HEK293 (cell line): ENCODE results near the gene CRIP2.

Source experiments
- KLF16 ChIP-seq: fragments of 450-650 bp; formaldehyde crosslinking; IDR thresholded peaks from 2 replicates; pipeline ENCODE4 v1.5.1; 2017; ENCODE audit warnings: missing biosample characterization, missing genetic modification characterization
- KLF8 ChIP-seq: fragments of 450-650 bp; formaldehyde crosslinking; IDR thresholded peaks from 2 replicates; pipeline ENCODE4 v1.5.1; 2016; ENCODE audit warnings: missing biosample characterization, missing genetic modification characterization
- ZNF239 ChIP-seq: fragments of 450-650 bp; formaldehyde crosslinking; IDR thresholded peaks from 2 replicates; pipeline ENCODE4 v1.5.1; 2016; ENCODE audit warnings: missing biosample characterization, missing genetic modification characterization
- TF ChIP-seq, protein P1 (sequence below): fragments of 450-650 bp; formaldehyde crosslinking; IDR thresholded peaks from 2 replicates; pipeline ENCODE4 v1.5.1; 2016; ENCODE audit warnings: missing biosample characterization, missing genetic modification characterization
- TF ChIP-seq, protein P2 (sequence below): fragments of 450-650 bp; formaldehyde crosslinking; IDR thresholded peaks from 2 replicates; pipeline ENCODE4 v1.5.1; 2016; ENCODE audit warnings: missing biosample characterization, missing genetic modification characterization
- TF ChIP-seq, protein P3 (sequence below): fragments of 450-650 bp; formaldehyde crosslinking; IDR thresholded peaks from 2 replicates; pipeline ENCODE4; 2016; ENCODE audit warnings: missing biosample characterization, missing genetic modification characterization
- TF ChIP-seq, protein P4 (sequence below): fragments of 450-650 bp; formaldehyde crosslinking; optimal IDR thresholded peaks from 2 replicates; pipeline ENCODE3; 2016; ENCODE audit warnings: missing biosample characterization, mild to moderate bottlenecking, missing genetic modification characterization

DNA sequence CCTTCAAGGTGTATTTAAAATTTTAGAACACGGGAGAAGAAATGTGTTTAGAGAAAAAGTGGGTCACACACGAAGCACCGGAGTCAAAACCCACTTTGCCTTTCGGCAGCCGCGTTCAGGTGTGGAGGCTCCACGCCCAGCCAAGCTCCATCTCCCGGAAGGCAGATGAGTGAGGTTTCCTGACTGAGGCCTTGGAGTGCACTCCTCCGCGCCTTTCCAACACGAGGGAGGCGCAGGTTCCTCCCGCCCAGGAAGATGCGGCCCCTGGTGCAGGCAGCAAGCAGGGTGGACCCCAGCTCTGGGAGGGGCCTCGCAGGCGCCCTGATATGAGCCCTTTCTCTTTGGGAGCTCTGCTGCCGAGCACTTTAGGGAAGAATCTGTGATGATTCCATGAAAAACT is 32.5 kb upstream of the CRIP2 start:
- TF ChIP-seq ZNF239 (no peak), KLF16 (no peak), KLF8 (tag by site-specific recombination) (no peak)
- TF ChIP-seq, protein P1, sequence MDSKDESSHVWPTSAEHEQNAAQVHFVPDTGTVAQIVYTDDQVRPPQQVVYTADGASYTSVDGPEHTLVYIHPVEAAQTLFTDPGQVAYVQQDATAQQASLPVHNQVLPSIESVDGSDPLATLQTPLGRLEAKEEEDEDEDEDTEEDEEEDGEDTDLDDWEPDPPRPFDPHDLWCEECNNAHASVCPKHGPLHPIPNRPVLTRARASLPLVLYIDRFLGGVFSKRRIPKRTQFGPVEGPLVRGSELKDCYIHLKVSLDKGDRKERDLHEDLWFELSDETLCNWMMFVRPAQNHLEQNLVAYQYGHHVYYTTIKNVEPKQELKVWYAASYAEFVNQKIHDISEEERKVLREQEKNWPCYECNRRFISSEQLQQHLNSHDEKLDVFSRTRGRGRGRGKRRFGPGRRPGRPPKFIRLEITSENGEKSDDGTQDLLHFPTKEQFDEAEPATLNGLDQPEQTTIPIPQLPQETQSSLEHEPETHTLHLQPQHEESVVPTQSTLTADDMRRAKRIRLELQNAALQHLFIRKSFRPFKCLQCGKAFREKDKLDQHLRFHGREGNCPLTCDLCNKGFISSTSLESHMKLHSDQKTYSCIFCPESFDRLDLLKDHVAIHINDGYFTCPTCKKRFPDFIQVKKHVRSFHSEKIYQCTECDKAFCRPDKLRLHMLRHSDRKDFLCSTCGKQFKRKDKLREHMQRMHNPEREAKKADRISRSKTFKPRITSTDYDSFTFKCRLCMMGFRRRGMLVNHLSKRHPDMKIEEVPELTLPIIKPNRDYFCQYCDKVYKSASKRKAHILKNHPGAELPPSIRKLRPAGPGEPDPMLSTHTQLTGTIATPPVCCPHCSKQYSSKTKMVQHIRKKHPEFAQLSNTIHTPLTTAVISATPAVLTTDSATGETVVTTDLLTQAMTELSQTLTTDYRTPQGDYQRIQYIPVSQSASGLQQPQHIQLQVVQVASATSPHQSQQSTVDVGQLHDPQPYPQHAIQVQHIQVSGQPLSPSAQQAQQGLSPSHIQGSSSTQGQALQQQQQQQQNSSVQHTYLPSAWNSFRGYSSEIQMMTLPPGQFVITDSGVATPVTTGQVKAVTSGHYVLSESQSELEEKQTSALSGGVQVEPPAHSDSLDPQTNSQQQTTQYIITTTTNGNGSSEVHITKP (tag by site-specific recombination): no peak
- TF ChIP-seq, protein P2, sequence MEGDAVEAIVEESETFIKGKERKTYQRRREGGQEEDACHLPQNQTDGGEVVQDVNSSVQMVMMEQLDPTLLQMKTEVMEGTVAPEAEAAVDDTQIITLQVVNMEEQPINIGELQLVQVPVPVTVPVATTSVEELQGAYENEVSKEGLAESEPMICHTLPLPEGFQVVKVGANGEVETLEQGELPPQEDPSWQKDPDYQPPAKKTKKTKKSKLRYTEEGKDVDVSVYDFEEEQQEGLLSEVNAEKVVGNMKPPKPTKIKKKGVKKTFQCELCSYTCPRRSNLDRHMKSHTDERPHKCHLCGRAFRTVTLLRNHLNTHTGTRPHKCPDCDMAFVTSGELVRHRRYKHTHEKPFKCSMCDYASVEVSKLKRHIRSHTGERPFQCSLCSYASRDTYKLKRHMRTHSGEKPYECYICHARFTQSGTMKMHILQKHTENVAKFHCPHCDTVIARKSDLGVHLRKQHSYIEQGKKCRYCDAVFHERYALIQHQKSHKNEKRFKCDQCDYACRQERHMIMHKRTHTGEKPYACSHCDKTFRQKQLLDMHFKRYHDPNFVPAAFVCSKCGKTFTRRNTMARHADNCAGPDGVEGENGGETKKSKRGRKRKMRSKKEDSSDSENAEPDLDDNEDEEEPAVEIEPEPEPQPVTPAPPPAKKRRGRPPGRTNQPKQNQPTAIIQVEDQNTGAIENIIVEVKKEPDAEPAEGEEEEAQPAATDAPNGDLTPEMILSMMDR: no peak
- TF ChIP-seq, protein P3, sequence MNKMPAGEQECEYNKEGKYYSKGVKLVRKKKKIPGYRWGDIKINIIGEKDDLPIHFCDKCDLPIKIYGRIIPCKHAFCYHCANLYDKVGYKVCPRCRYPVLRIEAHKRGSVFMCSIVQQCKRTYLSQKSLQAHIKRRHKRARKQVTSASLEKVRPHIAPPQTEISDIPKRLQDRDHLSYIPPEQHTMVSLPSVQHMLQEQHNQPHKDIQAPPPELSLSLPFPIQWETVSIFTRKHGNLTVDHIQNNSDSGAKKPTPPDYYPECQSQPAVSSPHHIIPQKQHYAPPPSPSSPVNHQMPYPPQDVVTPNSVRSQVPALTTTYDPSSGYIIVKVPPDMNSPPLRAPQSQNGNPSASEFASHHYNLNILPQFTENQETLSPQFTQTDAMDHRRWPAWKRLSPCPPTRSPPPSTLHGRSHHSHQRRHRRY: no peak
- TF ChIP-seq, protein P4, sequence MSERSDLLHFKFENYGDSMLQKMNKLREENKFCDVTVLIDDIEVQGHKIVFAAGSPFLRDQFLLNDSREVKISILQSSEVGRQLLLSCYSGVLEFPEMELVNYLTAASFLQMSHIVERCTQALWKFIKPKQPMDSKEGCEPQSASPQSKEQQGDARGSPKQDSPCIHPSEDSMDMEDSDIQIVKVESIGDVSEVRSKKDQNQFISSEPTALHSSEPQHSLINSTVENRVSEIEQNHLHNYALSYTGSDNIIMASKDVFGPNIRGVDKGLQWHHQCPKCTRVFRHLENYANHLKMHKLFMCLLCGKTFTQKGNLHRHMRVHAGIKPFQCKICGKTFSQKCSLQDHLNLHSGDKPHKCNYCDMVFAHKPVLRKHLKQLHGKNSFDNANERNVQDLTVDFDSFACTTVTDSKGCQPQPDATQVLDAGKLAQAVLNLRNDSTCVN (tag by site-specific recombination): no peak
